Amniotic stem cell (primary cell): ENCODE data around the gene ME2.
"Not testable (repeated sequence)": the region's sequence is repeated elsewhere in the genome, so short reads cannot be mapped to it uniquely, and the experiment has no call there.

Experiments used
- DNase-seq: peaks from one replicate; lab custom pipeline; 2025; lab: John Stamatoyannopoulos, UW

The ME2 gene

GRCh38 chr18:50878345-50879301 is at the start of gene ME2:
TSS of gene ME2 (plus strand) at chr18:50879118. CDS start at chr18:50895821, 16,703 bp downstream.
- peak; percentile 87 for DNase-seq

DNA sequence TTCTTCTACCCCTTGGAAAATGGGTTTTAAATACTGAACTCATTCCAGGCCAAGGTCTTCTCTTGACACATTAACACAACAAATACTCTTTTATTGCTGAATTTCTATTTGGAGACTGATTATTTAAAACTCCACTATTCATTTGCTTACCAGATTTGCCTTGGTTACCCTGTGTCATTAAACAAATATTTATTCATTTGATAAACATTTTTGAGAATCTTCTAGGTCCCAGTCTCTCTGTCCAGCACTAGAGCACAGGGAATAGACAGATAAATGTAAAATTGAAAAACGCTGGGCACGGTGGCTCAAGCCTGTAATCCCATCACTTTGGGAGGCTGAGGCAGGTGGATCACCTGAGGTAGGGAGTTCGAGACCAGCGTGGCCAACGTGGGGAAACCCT is 49.3 kb upstream of the ME2 start:
- no peak for DNase-seq

DNA sequence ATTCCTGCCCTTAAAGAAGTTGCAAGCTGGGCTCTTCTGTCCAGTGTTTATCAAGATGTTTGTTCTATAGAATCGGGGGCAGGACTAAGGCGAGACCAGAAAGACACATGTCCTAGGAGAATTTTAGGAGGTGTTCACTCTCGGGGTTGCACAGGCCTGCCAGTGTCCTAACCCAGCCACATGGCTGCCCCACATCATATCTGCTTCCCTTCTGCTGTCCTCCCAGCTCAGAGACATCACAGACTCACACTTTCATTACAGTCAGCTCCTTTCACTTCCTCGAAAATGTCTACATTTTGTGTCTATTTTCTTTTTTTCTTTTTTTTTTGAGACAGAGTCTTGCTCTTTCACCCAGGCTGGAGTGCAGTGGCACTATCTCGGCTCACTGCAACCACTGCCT is 48.4 kb upstream of the ME2 start:
- DNase-seq = no peak

DNA sequence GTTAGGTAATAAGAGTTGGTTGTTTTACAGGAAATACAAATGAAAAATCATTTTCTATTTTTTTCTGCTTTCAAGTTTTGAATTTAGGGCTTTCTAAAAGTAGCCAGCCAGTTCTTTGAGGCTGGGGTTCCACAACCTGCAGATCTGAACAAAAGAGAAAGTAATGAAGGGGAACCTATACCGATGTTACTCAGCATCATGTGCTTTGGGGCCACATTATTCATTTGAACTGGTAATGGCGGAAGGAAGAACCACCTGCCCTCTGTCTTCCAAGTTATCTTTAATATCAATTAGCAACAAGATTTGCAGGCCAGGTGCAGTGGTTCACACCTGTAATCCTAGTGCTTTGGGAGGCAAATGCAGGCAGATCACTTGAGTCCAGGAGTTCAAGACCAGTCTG is 46.2 kb upstream of the ME2 start:
- DNase-seq = no peak

DNA sequence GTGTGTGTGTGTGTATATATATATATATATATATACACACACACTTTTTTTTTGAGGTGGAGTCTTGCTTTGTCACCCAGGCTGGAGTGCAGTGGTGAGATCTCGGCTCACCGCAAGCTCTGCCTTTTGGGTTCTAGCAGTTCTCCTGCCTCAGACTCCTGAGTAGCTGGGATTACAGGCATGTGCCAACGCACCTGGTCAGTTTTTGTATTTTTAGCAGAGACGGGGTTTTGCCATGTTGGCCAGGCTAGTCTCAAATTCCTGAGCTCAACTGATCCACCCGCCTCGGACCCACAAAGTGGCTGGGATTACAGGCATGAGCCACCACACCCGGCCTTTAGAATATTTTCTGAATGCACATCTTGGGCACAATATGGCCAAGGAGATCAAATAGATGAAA is 45.4 kb upstream of the ME2 start:
- DNase-seq = not testable (repeated sequence)

DNA sequence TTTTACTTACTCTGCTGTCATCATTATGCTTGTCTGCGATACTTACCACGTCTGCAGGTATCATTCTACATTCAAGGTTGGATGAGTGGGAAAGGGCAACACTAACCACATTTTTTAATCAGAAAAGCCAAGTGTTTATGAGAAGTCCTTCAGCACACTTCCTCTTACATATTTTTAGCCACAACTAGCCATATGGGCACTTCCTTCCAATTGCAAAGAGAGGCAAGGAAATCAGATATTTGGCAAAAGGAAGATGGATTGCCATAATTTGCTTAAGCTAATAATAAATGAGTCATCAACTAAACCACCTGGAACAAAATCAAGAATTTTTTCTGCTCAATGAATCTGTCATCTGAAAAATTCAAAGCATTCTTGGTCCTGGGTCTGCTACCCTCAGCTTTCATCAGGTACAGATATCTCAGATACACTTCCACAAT is 42.4 kb upstream of the ME2 start:
- no peak for DNase-seq

GRCh38 chr18:50839341-50839740 is 39.6 kb upstream of the ME2 start:
- DNase-seq = no peak

DNA sequence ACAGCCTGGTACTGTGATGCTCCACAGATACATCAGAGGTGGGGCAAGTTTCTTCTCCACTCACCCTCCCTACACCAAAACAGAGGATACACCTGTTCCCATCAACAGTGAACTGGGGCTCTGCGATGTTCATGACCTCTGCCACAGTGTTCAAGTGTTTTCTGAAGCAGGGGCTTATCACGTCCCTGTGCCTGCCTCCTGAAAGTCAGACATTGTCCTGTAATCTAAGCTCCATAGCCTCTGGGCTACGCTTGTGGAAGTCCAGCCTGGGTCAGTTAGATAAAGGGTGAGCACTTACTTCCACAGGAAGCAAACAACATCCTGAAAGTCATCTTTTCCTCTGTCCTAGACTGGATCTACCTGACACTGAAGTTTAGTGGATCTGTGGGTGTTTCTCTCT is 38.9 kb upstream of the ME2 start:
- no peak for DNase-seq

DNA sequence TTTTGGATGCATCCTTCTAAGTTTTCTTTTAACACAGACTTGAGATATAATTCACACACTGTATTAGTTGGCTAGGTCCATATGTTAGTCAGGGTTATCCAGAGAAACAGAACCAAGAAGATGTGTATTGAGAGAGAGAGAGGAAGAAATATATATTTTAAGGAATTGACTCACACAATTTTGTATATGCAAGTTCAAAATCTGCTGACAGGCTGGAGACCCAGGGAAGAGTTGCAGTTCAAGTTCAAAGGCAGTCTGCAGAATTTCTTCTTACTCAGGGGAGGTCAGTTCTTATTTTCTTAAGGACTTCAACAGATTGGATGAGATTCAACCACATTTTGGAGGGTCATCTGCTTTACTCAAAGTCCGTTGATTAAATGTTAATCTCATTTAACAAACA is 36.1 kb upstream of the ME2 start:
- DNase-seq = no peak

- DNase-seq = no peak
Measured at GRCh38 chr18:50844554-50844953, 34.4 kb upstream of the ME2 start.

GRCh38 chr18:50844960-50845359 is 34.0 kb upstream of the ME2 start:
- DNase-seq = no peak

GRCh38 chr18:50847192-50847591 is 31.7 kb upstream of the ME2 start:
- no peak for DNase-seq

- DNase-seq = no peak
Measured at GRCh38 chr18:50848061-50848551, 30.8 kb upstream of the ME2 start.

- DNase-seq = no peak
Measured at GRCh38 chr18:50848991-50849390, 29.9 kb upstream of the ME2 start.

DNA sequence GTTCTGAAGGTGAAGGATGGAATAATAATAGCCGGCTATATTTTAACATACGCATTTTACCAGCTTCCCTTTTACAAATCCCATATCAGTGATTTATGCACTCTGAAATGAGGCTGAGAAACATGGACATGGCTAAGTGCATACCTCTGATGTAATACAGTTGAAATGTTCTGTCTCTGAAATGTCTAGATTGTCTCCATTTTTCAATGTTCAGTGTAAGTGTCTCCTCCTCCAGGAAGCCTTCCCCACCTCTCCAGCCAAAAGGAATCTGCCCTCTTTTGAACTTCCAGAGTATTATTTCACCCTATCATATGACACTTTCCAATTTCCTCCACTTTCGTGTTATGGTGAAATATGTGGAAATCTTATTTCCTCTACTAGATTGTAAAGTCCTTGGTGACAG is 29.5 kb upstream of the ME2 start:
- no peak for DNase-seq

DNA sequence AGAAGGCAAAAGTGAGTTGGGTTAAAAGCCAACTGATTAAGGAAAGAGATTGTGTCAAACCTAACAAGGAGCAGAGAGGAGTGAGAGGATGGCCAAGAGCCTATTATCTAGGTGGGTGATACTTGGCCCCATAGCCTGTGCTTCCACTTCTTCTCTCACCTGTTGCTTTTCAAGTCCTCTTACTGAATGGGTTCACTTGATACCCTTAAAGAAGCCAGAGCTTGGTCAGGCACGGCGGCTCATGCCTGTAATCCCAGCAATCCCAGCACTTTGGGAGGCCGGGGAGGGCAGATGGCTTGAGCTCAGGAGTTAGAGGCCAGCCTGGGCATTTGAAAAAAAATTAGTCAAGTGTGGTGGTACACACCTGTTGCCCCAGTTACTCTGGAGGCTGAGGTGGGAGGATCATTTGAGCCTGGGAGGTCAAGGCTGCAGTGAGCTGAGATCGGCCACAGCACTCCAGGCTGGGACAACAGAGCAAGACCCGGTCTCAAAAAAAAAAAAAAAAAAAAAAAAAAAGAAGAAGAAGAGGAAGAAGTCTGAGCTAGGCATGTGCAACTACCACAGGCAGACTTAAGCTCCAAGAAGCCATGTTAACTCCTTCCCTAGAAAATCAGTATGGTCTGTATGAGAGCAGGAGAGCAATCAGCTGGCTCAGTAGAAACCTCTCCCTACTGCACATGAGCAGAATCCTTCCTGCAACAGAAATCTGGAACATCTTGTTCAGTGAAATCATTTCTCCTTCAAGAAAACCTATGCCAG is 28.4 kb upstream of the ME2 start:
- no peak for DNase-seq

GRCh38 chr18:50853863-50854271 is 25.1 kb upstream of the ME2 start:
- DNase-seq = no peak

DNA sequence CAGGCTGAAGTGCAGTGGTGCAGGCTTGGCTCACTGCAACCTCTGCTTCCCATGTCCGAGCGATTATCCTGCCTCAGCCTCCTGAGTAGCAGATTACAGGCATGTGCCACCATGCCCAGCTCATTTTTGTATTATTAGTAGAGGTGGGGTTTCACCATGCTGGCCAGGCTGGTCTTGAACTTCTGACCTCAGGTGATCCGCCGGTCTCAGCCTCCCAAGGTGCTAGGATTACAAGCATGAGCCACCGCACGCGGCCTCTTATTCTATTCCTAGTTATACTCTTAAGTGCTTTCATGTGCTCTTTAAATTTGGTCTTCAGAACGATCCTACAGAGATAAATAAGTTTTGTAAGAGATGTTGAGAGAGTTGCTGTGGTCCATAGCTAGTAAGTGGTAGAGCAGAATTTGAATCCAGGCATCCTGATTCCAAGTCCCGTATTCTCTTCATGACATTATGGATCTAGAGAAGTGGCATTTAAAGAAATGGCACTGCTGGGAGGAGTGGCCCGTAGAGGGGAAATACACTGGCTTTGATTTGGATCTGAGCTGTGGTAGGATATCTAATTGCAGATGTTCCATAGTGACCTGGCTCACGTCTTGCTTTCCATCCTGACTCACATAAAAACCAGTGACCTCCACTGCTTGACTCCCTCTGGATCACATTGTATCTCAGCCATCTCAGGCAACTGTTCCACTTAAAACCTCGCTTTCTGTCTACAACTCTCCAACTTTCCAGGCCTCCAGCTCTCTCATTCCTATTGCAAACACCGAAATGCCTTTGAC is 22.8 kb upstream of the ME2 start:
- no peak for DNase-seq

GRCh38 chr18:50857166-50857565 is 21.8 kb upstream of the ME2 start:
- DNase-seq = not testable (repeated sequence)

DNA sequence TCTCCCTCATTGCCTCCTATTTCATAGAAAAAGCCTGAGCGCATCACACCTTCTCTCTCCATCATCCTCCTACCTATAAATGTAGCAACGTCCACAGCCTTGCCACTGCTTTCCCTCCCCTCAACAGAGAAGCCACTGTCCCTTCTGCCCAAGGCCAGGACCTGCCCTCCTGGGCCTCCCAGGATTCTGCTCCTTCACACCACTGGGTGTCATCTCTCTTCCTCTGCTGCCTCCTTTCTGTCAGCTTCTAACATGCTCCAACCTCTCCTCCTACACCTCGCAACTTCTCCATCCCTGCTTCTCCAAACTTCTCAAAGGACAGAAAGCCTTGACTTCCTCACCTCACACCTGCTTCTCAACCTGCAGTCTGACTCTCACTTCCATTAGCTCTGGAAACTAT is 21.2 kb upstream of the ME2 start:
- DNase-seq = no peak

- no peak for DNase-seq
Measured at GRCh38 chr18:50859793-50860555, 18.9 kb upstream of the ME2 start.
